ENCODE results near the gene SLC25A3. TPM values are rescaled to one million over a fixed set of nuclear protein-coding genes. Genes with fewer than 3 reads are reported as not detected.

The SLC25A3 gene
- total and polyA plus RNA-seq, 2 of the 13 experiments (the other 11 are each of a cell fraction or from before 2014, with no cell fraction given): 292 to 829 TPM

DNA sequence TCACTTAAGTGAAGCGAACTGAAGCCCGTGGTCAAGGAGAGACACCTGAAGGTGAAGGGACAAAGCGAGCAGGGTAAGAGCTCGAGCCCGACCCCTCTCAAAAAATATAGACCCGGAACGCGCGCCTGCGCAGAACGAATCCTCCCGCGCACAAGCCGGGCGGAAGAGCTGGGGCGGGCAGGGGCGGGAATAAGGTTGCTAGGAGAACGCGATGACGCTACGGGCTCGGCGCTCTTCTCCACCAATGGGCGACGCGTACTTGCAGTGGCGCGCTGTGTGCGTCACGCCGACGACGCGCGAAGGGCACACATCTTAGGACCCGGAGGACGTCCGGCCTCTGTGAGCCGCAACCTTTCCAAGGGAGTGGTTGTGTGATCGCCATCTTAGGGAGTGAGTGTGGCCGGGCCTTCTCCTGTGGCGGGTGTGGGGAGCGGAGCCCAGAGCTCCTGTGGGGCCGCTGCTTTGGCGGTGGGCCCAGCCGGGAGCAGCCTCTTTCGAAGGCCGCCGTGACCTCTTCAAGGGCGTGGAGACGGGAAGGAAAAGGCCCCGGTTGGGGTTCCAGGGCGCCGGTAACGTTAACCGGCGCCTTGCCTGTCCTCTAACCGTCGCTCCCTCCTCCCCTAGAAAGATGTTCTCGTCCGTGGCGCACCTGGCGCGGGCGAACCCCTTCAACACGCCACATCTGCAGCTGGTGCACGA lies at the start of gene SLC25A3 (continued):
- TF ChIP-seq HMGXB4 (CRISPR knock-in tag; IDR thresholded peaks at IDR 0.05; ENCODE audit: borderline replicate concordance in 1 of 2, low read depth in 1 of 2): peak; percentile 64 to 76
- no peak for TF ChIP-seq IKZF1 (IDR thresholded peaks at IDR 0.05)
- TF ChIP-seq ZC3H4 (CRISPR knock-in tag; IDR thresholded peaks at IDR 0.05; ENCODE audit: borderline replicate concordance): no peak
- 0 out of 2 replicates have a peak, but pooled peaks have one; percentile 79 for TF ChIP-seq JUND (CRISPR knock-in tag; IDR thresholded peaks at IDR 0.05)
- no peak for TF ChIP-seq ZNF784 (CRISPR knock-in tag; IDR thresholded peaks at IDR 0.05; ENCODE audit: borderline replicate concordance)
- TF ChIP-seq CHD2 (IDR thresholded peaks at IDR 0.05; ENCODE audit: low read depth, low read length): peak; percentile 38; the same call in 1 of the 2 replicates
- no peak for TF ChIP-seq HMGA1 (CRISPR knock-in tag; conservative IDR thresholded peaks at IDR 0.05)
- TF ChIP-seq CSRNP2 (CRISPR knock-in tag; conservative IDR thresholded peaks at IDR 0.05; ENCODE audit: low read depth): 0 out of 2 replicates have a peak, but pooled peaks have one; percentile 27
- no peak; the same call in 1 of the 2 replicates for TF ChIP-seq ZNF280B (CRISPR knock-in tag; IDR thresholded peaks at IDR 0.05; ENCODE audit: borderline replicate concordance)
- 0 out of 2 replicates have a peak, but pooled peaks have one; percentile 55 for TF ChIP-seq ZNF772 (CRISPR knock-in tag; IDR thresholded peaks at IDR 0.05)
- no peak for TF ChIP-seq PREB (CRISPR knock-in tag; IDR thresholded peaks at IDR 0.05)
- TF ChIP-seq ZNF30 (CRISPR knock-in tag; IDR thresholded peaks at IDR 0.05): no peak; the same call in 1 of the 2 replicates
- peak; percentile 72 for TF ChIP-seq TARDBP (CRISPR knock-in tag; IDR thresholded peaks at IDR 0.05)
- TF ChIP-seq, protein P1, sequence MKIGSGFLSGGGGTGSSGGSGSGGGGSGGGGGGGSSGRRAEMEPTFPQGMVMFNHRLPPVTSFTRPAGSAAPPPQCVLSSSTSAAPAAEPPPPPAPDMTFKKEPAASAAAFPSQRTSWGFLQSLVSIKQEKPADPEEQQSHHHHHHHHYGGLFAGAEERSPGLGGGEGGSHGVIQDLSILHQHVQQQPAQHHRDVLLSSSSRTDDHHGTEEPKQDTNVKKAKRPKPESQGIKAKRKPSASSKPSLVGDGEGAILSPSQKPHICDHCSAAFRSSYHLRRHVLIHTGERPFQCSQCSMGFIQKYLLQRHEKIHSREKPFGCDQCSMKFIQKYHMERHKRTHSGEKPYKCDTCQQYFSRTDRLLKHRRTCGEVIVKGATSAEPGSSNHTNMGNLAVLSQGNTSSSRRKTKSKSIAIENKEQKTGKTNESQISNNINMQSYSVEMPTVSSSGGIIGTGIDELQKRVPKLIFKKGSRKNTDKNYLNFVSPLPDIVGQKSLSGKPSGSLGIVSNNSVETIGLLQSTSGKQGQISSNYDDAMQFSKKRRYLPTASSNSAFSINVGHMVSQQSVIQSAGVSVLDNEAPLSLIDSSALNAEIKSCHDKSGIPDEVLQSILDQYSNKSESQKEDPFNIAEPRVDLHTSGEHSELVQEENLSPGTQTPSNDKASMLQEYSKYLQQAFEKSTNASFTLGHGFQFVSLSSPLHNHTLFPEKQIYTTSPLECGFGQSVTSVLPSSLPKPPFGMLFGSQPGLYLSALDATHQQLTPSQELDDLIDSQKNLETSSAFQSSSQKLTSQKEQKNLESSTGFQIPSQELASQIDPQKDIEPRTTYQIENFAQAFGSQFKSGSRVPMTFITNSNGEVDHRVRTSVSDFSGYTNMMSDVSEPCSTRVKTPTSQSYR (CRISPR knock-in tag; IDR thresholded peaks at IDR 0.05; ENCODE audit: borderline replicate concordance): no peak
- TF ChIP-seq FOXA3 (CRISPR knock-in tag; IDR thresholded peaks at IDR 0.05): peak; percentile 60
- 0 out of 2 replicates have a peak, but pooled peaks have one; percentile 70 for TF ChIP-seq MIXL1 (CRISPR knock-in tag; IDR thresholded peaks at IDR 0.05)
- TF ChIP-seq ERF (CRISPR knock-in tag; IDR thresholded peaks at IDR 0.05): peak; percentile 83

All from HepG2 (cell line).